K562 (cell line): ENCODE data around the gene PTPN14.

Experiments used
- ARHGAP35 ChIP-seq: fragments of 450-650 bp; IDR thresholded peaks from 2 replicates; pipeline ENCODE4 v1.6.1; 2018; ENCODE audit not compliant: partially characterized antibody
- CTCF ChIP-seq, 3 experiments: IDR thresholded peaks in 2 of 3; conservative IDR thresholded peaks in 1 of 3; 2 replicates each; pipeline ENCODE4 v1.5.1; 2011 to 2012; ENCODE audit warnings: low read length in 3 of 3, mild to moderate bottlenecking in 3 of 3, control low read depth in 2 of 3, improper control_type of control experiment in 1 of 3, inconsistent platforms in 1 of 3, low read depth in 1 of 3, mixed read lengths in 1 of 3, moderate library complexity in 1 of 3; ENCODE audit not compliant: insufficient read depth in 2 of 3
- E2F6 ChIP-seq, 2 experiments: IDR thresholded peaks; 2 replicates each; pipeline ENCODE4 v1.6.1; 2011; ENCODE audit warnings: borderline replicate concordance in 1 of 2, control low read depth in 1 of 2, low read depth in 1 of 2, low read length in 1 of 2, mild to moderate bottlenecking in 1 of 2, mixed read lengths in 1 of 2, moderate library complexity in 1 of 2; ENCODE audit not compliant: insufficient read depth in 1 of 2, insufficient read length in 1 of 2, poor library complexity in 1 of 2, severe bottlenecking in 1 of 2; ENCODE audit errors: extremely low read depth in 1 of 2
- EGR1 ChIP-seq: fragments of 450-650 bp; conservative IDR thresholded peaks from 2 replicates; pipeline ENCODE4 v1.6.1; 2017; ENCODE audit warnings: mild to moderate bottlenecking
- EHMT2 ChIP-seq: fragments of 450-650 bp; IDR thresholded peaks from 2 replicates; pipeline ENCODE4 v1.6.1; 2018; ENCODE audit warnings: antibody characterized with exemption
- EP300 ChIP-seq: IDR thresholded peaks from 2 replicates; pipeline ENCODE4 v1.6.1; 2012; ENCODE audit warnings: low read length, improper control_type of control experiment
- EZH2 ChIP-seq: IDR thresholded peaks from 2 replicates; pipeline ENCODE4 v1.6.1; 2012; ENCODE audit warnings: low read depth, mild to moderate bottlenecking, inconsistent platforms, low read length, borderline replicate concordance
- FOXP1 ChIP-seq: sonication (generic); formaldehyde crosslinking; IDR thresholded peaks from 2 replicates; pipeline ENCODE4 v1.8.0; 2022; ENCODE audit warnings: mild to moderate bottlenecking, missing genetic modification reagents
- KDM1A ChIP-seq, 2 experiments: fragments of 450-650 bp; IDR thresholded peaks; 2 replicates each; pipeline ENCODE4 v1.6.1; 2016; ENCODE audit warnings: mild to moderate bottlenecking in 2 of 2
- KLF13 ChIP-seq: fragments of 450-650 bp; IDR thresholded peaks from 2 replicates; pipeline ENCODE4 v1.6.1; 2016; ENCODE audit warnings: missing genetic modification characterization, low read depth, mild to moderate bottlenecking, missing compliant biosample characterization, moderate library complexity, borderline replicate concordance
- SPI1 ChIP-seq: IDR thresholded peaks from 2 replicates; pipeline ENCODE4 v1.6.1; 2011; ENCODE audit warnings: low read depth, low read length, control low read depth, borderline replicate concordance
- TOE1 ChIP-seq, 2 experiments: fragments of 450-650 bp in 1 of 2; sonication (generic) in 1 of 2; formaldehyde crosslinking in 1 of 2; IDR thresholded peaks; 2 replicates each; pipeline versions ENCODE4 v1.7.1 to v1.8.0; 2016 to 2022; ENCODE audit warnings: borderline replicate concordance in 2 of 2, mild to moderate bottlenecking in 2 of 2, antibody characterized with exemption in 1 of 2, inconsistent platforms in 1 of 2, low read depth in 1 of 2, missing genetic modification reagents in 1 of 2, moderate library complexity in 1 of 2
- ZNF3 ChIP-seq: fragments of 250-450 bp; sonication (Bioruptor Pico); IDR thresholded peaks from 2 replicates; pipeline ENCODE4 v1.5.0; 2021; ENCODE audit warnings: mild to moderate bottlenecking, moderate library complexity
- TF ChIP-seq, protein P1 (sequence below), 2 experiments: fragments of 450-650 bp in 1 of 2; sonication (generic) in 1 of 2; formaldehyde crosslinking in 1 of 2; IDR thresholded peaks; 2 replicates each; pipeline versions ENCODE4 v1.7.1 to v1.9.0; 2016 to 2022; ENCODE audit warnings: inconsistent platforms in 1 of 2, mild to moderate bottlenecking in 1 of 2, missing genetic modification reagents in 1 of 2

- TF ChIP-seq ARHGAP35 (no peak), EP300 (no peak), TOE1 (IDR thresholded peaks at IDR 0.05; ENCODE audit: borderline replicate concordance) (no peak), TOE1 (CRISPR knock-in tag; IDR thresholded peaks at IDR 0.05; ENCODE audit: borderline replicate concordance, low read depth) (no peak), EZH2 (no peak), CTCF (IDR thresholded peaks at IDR 0.05 in 2 of 3, conservative IDR thresholded peaks at IDR 0.05 in 1 of 3; ENCODE audit: insufficient read depth in 2 of 3, low read depth in 1 of 3, low read length in 3 of 3) (no peak), EHMT2 (no peak), EGR1 (no peak), SPI1 (no peak), KDM1A (IDR thresholded peaks at IDR 0.05) (no peak), ZNF3 (no peak), FOXP1 (no peak), E2F6 (IDR thresholded peaks at IDR 0.05; ENCODE audit: borderline replicate concordance in 1 of 2, extremely low read depth in 1 of 2, insufficient read depth in 1 of 2, insufficient read length in 1 of 2, low read depth in 1 of 2, low read length in 1 of 2, poor library complexity in 1 of 2, severe bottlenecking in 1 of 2) (no peak), KLF13 (tag) (no peak)
- TF ChIP-seq, protein P1, sequence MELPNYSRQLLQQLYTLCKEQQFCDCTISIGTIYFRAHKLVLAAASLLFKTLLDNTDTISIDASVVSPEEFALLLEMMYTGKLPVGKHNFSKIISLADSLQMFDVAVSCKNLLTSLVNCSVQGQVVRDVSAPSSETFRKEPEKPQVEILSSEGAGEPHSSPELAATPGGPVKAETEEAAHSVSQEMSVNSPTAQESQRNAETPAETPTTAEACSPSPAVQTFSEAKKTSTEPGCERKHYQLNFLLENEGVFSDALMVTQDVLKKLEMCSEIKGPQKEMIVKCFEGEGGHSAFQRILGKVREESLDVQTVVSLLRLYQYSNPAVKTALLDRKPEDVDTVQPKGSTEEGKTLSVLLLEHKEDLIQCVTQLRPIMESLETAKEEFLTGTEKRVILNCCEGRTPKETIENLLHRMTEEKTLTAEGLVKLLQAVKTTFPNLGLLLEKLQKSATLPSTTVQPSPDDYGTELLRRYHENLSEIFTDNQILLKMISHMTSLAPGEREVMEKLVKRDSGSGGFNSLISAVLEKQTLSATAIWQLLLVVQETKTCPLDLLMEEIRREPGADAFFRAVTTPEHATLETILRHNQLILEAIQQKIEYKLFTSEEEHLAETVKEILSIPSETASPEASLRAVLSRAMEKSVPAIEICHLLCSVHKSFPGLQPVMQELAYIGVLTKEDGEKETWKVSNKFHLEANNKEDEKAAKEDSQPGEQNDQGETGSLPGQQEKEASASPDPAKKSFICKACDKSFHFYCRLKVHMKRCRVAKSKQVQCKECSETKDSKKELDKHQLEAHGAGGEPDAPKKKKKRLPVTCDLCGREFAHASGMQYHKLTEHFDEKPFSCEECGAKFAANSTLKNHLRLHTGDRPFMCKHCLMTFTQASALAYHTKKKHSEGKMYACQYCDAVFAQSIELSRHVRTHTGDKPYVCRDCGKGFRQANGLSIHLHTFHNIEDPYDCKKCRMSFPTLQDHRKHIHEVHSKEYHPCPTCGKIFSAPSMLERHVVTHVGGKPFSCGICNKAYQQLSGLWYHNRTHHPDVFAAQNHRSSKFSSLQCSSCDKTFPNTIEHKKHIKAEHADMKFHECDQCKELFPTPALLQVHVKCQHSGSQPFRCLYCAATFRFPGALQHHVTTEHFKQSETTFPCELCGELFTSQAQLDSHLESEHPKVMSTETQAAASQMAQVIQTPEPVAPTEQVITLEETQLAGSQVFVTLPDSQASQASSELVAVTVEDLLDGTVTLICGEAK (IDR thresholded peaks at IDR 0.05) = no peak
- TF ChIP-seq, protein P1 (CRISPR knock-in tag; IDR thresholded peaks at IDR 0.05) = no peak
These were observed 221.2 kb downstream of the PTPN14 start for GRCh38 chr1:214330222-214330621.
